Testis (tissue), 3 donors: ENCODE data around the gene CDK6. TPM values are rescaled to one million over a fixed set of nuclear protein-coding genes. Genes with fewer than 3 reads are reported as not detected.

Source experiments
- DNase-seq: peaks from one replicate; pipeline ENCODE4 v3.0.0-alpha.2; 2019
- H3K27ac ChIP-seq, 2 donors: fragments of 200-600 bp; sonication (generic); one replicate each; pipeline ENCODE4 v1.5.1; 2019
- H3K27me3 ChIP-seq: fragments of 200-600 bp; sonication (generic); one replicate; pipeline ENCODE4 v1.5.1; 2019
- H3K36me3 ChIP-seq: fragments of 200-600 bp; sonication (generic); one replicate; pipeline ENCODE4 v1.5.1; 2017; ENCODE audit warnings: low read depth; ENCODE audit errors: missing control alignments
- H3K4me1 ChIP-seq: fragments of 200-600 bp; sonication (generic); one replicate; pipeline ENCODE4 v1.5.1; 2019
- H3K4me3 ChIP-seq, 2 donors: fragments of 200-600 bp; sonication (generic); one replicate each; pipeline ENCODE4 v1.5.1; 2017 to 2019
- H3K9me3 ChIP-seq: fragments of 200-600 bp; sonication (generic); one replicate; pipeline ENCODE4 v1.5.1; 2017
- CTCF ChIP-seq, 3 experiments: fragments of 450-650 bp in 2 of 3; fragments of 200-600 bp in 1 of 3; sonication (generic) in 1 of 3; IDR thresholded peaks; one replicate each; pipeline ENCODE4 v1.5.1; 2016 to 2019; ENCODE audit warnings: antibody characterized with exemption in 3 of 3, mild to moderate bottlenecking in 2 of 3, moderate library complexity in 1 of 3
- POLR2A ChIP-seq: fragments of 450-650 bp; IDR thresholded peaks from one replicate; pipeline ENCODE4 v1.6.1; 2017; ENCODE audit warnings: antibody characterized with exemption, mild to moderate bottlenecking, moderate library complexity
- WGBS, 2 donors: methylation state at CpG; one replicate each; pipeline ENCODE4 v1.1.5; 2018; 5-methylcytosine and 5-hydroxymethylcytosine counted together
- intact Hi-C: fragments of 100-400 bp; cut with DNase I; formaldehyde crosslinking; loops from one replicate; pipeline ENCODE4 v1.15.1; 2023; ENCODE audit warnings: low total_unique reads
- polyA plus RNA-seq: library from polyadenylated mRNA; stranded (reverse); fragments of 350-450 nt; fragmentation: Illumina TruSeq; extraction: RNeasy Lipid Tissue Mini Kit (QIAGEN cat#74804); gene quantifications from one replicate; pipeline ENCODE4 v1.2.3, GENCODE V29; 2014; ENCODE audit warnings: low read depth, low replicate concordance; ENCODE audit not compliant: insufficient read depth
- total RNA-seq, 2 donors: library from RNA; depleted of rRNA; stranded (reverse); fragments of >200 nt; gene quantifications; one replicate each; pipeline ENCODE4 v1.2.3, GENCODE V29; 2016

Gene CDK6
- total and polyA plus RNA-seq, 3 donors from 2014 or later: 21.1 to 31.6 (median 22.8) TPM

GRCh38 chr7:92584953-92585352, 251.4 kb downstream of the CDK6 start:
- TF ChIP-seq POLR2A: no peak
- TF ChIP-seq CTCF (IDR thresholded peaks at IDR 0.05): no peak
- Histone ChIP-seq H3K27me3 (no peaks in the 10 kb centered on the region), H3K9me3 (no peaks in the 10 kb centered on the region), H3K36me3 (no peaks in the 10 kb centered on the region), H3K4me1 (peaks cover 23% of the 10 kb centered on the region), H3K4me3 (no peak overlapping the region), H3K27ac (peak overlapping the region in 1 of 2 donors; percentile 26)
- intact Hi-C loops: no loop called here
- DNase-seq: no peak

- TF ChIP-seq CTCF (IDR thresholded peaks at IDR 0.05): no peak
- TF ChIP-seq POLR2A: no peak
- DNase-seq: no peak
- no peak overlapping the region for H3K27ac ChIP-seq
- intact Hi-C loops: no loop called here
- H3K36me3 ChIP-seq: no peaks in the 10 kb centered on the region
- 98 to 100% methylated on average over 1 of the region's 1 CpG for WGBS, 2 donors
- H3K27me3 ChIP-seq: no peaks in the 10 kb centered on the region
- no peak overlapping the region for H3K4me3 ChIP-seq
- H3K4me1 ChIP-seq: peaks cover 13% of the 10 kb centered on the region
- H3K9me3 ChIP-seq: no peaks in the 10 kb centered on the region
These were observed 253.4 kb downstream of the CDK6 start for GRCh38 chr7:92582948-92583347.

- Histone ChIP-seq H3K9me3 (no peaks in the 10 kb centered on the region), H3K27me3 (no peaks in the 10 kb centered on the region), H3K4me3 (no peak overlapping the region), H3K36me3 (no peaks in the 10 kb centered on the region), H3K4me1 (no peaks in the 10 kb centered on the region), H3K27ac (no peak overlapping the region)
- DNase-seq: no peak
- WGBS, 2 donors: 80 to 82% methylated on average over 3 of the region's 3 CpGs
- TF ChIP-seq CTCF (IDR thresholded peaks at IDR 0.05): no peak
- TF ChIP-seq POLR2A: no peak
- intact Hi-C loops: no loop called here
These were observed 260.1 kb downstream of the CDK6 start for GRCh38 chr7:92576296-92576695.

- TF ChIP-seq CTCF (IDR thresholded peaks at IDR 0.05) (no peak), POLR2A (no peak)
- no peak overlapping the region for H3K4me3 ChIP-seq
- no peak overlapping the region for H3K27ac ChIP-seq
- 91 to 95% methylated on average over 4 of the region's 4 CpGs for WGBS, 2 donors
- intact Hi-C loops: no loop called here
- H3K9me3 ChIP-seq: no peaks in the 10 kb centered on the region
- no peaks in the 10 kb centered on the region for H3K36me3 ChIP-seq
- no peaks in the 10 kb centered on the region for H3K27me3 ChIP-seq
- DNase-seq: no peak
- H3K4me1 ChIP-seq: no peaks in the 10 kb centered on the region
These were observed 267.2 kb downstream of the CDK6 start for GRCh38 chr7:92569137-92569536.

GRCh38 chr7:92567460-92567859, 268.9 kb downstream of the CDK6 start:
- Histone ChIP-seq H3K27me3 (no peaks in the 10 kb centered on the region), H3K9me3 (no peaks in the 10 kb centered on the region), H3K27ac (no peak overlapping the region), H3K36me3 (no peaks in the 10 kb centered on the region), H3K4me1 (no peaks in the 10 kb centered on the region), H3K4me3 (no peak overlapping the region)
- intact Hi-C loops: no loop called here
- TF ChIP-seq CTCF (IDR thresholded peaks at IDR 0.05): no peak
- TF ChIP-seq POLR2A: no peak
- DNase-seq: no peak
- 93 to 95% methylated on average over 6 of the region's 6 CpGs for WGBS, 2 donors
